ENCODE results near the gene PEX14.
A peak's percentile ranks its signal among the peaks of the same experiment; 100 is the strongest.
"Not testable (repeated sequence)": the region's sequence is repeated elsewhere in the genome, so short reads cannot be mapped to it uniquely, and the experiment has no call there.

PEX14 gene, protein sequence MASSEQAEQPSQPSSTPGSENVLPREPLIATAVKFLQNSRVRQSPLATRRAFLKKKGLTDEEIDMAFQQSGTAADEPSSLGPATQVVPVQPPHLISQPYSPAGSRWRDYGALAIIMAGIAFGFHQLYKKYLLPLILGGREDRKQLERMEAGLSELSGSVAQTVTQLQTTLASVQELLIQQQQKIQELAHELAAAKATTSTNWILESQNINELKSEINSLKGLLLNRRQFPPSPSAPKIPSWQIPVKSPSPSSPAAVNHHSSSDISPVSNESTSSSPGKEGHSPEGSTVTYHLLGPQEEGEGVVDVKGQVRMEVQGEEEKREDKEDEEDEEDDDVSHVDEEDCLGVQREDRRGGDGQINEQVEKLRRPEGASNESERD

DNA sequence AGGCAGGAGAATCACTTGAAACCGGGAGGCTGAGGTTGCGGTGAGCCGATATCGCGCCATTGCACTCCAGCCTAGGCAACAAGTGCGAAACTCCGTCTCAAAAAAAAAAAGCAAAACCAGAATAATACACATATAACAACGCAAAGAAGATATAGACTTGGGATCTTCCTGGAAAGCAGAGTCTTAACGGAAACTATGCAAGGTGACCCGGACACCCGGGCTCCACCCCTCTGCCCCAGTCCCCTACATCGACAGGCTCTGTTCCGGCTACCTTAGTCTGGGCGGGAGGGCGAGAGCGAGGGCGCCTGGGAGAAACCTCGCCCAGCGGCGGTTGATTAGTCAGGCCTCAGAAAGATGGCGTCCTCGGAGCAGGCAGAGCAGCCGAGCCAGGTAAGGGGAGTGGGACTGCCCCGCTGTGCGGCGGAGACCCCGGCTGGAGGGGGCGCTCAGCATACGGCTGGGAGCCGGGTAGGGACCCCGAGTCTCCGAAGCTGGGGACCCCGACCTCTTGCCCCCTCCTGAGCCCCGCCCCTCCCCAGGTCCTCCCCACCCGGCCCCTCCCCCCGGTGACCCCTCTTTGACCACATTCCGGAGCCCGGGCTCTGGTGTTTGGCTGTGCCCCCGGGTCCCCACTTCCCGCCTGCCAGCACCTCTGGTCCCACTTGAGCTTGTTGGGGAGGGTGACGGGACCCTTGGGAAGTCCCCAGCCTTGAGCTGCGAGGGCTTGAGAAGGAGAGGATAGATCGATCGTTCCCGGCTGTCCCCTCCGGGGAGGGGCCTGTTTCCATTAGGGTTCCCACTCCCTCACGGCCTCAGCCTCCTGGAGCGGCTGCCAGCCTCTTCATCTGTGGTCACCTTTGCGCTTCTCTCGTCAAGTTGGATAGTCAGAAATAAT, at the start of gene PEX14:
Gene PEX14 (plus strand): TSS at position 338 of the 895 bp plus-strand sequence. CDS start 17 bp downstream, at position 355.
- TF ChIP-seq POLR2A (IDR thresholded peaks at IDR 0.05; ENCODE audit: low read depth, low read length): peak; percentile 64
- FAIRE-seq: no peak
- peak; percentile 80 for DNase-seq (ENCODE audit: insufficient read length, low spot score)

GRCh38 chr1:10425826-10426534, 48.8 kb upstream of the PEX14 start:
- not testable (repeated sequence) for FAIRE-seq; DNase-seq (ENCODE audit: insufficient read length, low spot score)

GRCh38 chr1:10426535-10426848, 48.3 kb upstream of the PEX14 start:
- DNase-seq (ENCODE audit: insufficient read length, low spot score); FAIRE-seq: not testable (repeated sequence)

DNA sequence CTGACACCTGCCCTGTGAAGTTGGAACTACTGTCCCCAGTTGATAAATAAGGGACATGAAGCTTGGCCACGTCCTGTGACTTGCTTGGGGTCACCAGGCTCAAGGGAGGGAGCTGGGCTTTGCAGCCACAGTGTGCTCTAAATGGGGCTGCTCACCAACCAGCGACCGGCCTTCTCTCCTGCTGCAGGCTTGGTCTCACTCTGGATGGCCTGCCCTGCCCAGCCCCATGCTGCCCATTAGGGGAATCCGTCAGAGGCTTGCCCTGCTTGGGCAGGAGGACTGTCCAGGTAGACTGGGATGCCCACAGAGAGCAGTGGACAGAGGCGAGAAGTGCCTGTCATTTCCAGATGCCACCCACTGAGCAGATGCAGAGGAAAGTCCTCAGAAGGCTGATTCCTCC, 45.8 kb upstream of the PEX14 start:
- no peak for TF ChIP-seq POLR2A (IDR thresholded peaks at IDR 0.05; ENCODE audit: low read depth, low read length)
- DNase-seq (ENCODE audit: insufficient read length, low spot score) (no peak), FAIRE-seq (no peak)

GRCh38 chr1:10429868-10430215, 44.9 kb upstream of the PEX14 start:
- FAIRE-seq: no peak
- no peak for DNase-seq (ENCODE audit: insufficient read length, low spot score)

DNA sequence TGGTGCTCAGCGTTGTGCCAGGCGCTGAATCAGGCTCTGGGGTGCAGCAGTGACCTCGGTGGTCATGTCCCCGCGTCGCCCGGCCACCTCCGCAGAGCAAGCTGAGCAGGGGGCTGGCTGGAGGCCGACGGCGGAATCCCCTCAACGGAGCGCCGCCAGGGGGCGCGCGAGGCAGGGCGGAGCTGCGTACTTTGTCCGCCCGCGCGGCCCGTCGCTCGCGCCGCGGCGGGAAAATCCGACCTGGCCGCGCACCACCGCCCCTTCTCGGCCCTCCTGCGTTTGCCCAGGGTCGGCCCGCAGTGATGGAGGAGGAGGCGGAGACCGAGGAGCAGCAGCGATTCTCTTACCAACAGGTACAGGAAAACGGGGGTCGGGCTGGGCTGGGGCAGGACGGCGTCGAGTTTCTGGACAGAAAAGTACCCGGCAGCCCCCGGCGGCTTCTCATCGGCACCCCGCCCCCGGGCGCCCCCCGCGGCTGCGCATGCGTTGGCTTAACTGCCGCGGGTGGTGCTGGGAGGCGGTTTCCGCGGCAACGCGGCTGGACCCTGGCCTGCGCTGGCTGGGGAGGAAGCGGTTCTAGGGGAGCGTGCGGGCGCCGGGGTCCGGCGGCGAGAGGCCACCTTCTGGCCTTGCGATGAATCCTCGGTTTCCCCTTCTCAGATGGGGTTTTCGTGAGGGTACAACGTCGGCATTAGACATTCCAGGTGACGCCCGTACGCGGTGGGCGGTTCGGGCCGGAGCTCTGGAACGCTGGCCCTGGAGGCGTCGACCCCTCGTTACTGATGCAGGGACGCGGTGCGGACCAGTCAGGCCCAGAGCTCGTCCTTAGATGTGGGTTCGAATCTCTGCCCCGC, 44.3 kb upstream of the PEX14 start, which contains the start of gene CENPS:
Gene CENPS (plus strand): TSS at position 218 of the 854 bp plus-strand sequence. CDS start 85 bp downstream, at position 303.
- peak; percentile 45 for TF ChIP-seq POLR2A (IDR thresholded peaks at IDR 0.05; ENCODE audit: low read depth, low read length)
- no peak for FAIRE-seq
- peak; percentile 86 for DNase-seq (ENCODE audit: insufficient read length, low spot score)

More at GRCh38 chr1:10429868-10430215, 44.9 kb upstream of the PEX14 start:
- TF ChIP-seq POLR2A (IDR thresholded peaks at IDR 0.05; ENCODE audit: low read depth, low read length): no peak

DNA sequence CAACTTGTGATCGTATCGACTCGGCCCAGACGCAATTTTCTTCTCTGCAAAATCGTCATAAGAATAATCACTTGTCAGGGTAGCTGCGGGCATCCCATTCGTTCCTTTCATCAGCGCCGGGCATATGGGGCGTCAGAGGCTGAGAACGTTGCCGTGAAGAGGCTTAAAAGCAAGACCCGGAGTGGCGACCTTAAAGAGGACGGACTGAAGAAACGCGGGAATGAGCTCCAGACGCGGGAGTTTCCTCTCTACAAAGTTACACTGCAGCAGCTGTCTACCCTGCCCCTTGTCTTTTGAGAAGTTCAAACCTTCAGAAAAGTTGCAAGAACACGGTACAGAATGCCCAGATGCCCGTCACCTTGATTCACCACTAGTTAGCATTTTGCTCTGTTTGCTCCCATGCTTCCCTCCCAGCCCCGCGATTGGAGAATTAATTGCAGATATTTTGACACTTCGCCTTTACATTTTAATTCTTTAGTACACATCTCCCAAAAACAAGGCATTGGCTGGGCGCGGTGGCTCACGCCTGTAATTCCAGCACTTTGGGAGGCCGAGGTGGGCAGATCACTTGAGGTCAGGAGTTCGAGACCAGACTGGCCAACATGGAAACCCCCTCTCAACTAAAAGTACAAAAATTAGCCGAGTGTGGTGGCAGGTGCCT, 43.5 kb upstream of the PEX14 start:
- DNase-seq (ENCODE audit: insufficient read length, low spot score): peak; percentile 35
- no peak for TF ChIP-seq POLR2A (IDR thresholded peaks at IDR 0.05; ENCODE audit: low read depth, low read length)
- FAIRE-seq: no peak

- DNase-seq (ENCODE audit: insufficient read length, low spot score) (no peak), FAIRE-seq (no peak)
- no peak for TF ChIP-seq POLR2A (IDR thresholded peaks at IDR 0.05; ENCODE audit: low read depth, low read length)
These were observed 41.6 kb upstream of the PEX14 start for GRCh38 chr1:10432910-10433700.

DNA sequence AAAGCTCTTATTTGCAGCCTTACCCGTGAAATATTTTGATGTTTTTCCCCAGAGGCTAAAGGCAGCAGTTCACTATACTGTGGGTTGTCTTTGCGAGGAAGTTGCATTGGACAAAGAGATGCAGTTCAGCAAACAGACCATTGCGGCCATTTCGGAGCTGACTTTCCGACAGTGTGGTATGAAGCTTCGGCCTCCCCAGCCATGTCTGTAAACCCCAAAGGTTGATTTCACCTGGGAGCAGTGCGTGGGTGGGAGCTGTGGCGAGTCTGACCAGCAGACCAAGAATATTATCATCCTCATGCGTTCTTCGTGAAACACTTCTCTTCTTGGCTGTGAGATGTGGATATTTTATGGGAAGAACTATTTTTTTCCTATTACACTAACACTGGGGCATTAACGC, 41.0 kb upstream of the PEX14 start:
- no peak for FAIRE-seq

GRCh38 chr1:10434590-10434989, 40.2 kb upstream of the PEX14 start:
- TF ChIP-seq POLR2A (IDR thresholded peaks at IDR 0.05; ENCODE audit: low read depth, low read length): no peak
- FAIRE-seq: no peak
- no peak for DNase-seq (ENCODE audit: insufficient read length, low spot score)

More for the DNA sequence above, 41.0 kb upstream of the PEX14 start:
- no peak for DNase-seq (ENCODE audit: insufficient read length, low spot score)
- TF ChIP-seq POLR2A (IDR thresholded peaks at IDR 0.05; ENCODE audit: low read depth, low read length): no peak

DNA sequence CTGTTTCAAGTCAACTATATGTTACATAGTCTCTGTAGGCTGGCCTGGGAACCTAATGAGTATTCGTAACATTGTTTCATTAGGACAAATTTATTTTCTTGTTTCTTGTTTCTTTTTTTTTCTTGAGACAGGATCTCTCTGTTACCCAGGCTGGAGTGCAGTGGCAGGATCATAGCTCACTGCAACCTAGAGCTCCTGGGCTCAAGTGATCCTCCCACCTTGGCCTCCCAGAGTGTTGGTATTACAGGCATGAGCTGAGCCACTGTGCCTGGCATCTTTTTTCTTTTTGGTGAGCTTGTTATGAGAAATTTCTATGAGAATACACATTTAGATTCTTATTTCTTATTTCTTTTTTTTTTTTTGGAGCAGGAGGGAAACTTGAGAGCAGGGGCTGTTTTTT, 37.7 kb upstream of the PEX14 start:
- DNase-seq (ENCODE audit: insufficient read length, low spot score) (no peak), FAIRE-seq (no peak)
- TF ChIP-seq POLR2A (IDR thresholded peaks at IDR 0.05; ENCODE audit: low read depth, low read length): no peak

- no peak for TF ChIP-seq POLR2A (IDR thresholded peaks at IDR 0.05; ENCODE audit: low read depth, low read length)
- DNase-seq (ENCODE audit: insufficient read length, low spot score): no peak
- FAIRE-seq: no peak
These were observed 36.0 kb upstream of the PEX14 start for GRCh38 chr1:10438677-10439163.

All from H54 (cell line).